GF-D8 (cell line): Measurements from ENCODE around the gene LYSMD4.

Experiments
- DNase-seq: peaks from one replicate; lab custom pipeline; 2025; lab: John Stamatoyannopoulos, UW

Gene LYSMD4

DNA sequence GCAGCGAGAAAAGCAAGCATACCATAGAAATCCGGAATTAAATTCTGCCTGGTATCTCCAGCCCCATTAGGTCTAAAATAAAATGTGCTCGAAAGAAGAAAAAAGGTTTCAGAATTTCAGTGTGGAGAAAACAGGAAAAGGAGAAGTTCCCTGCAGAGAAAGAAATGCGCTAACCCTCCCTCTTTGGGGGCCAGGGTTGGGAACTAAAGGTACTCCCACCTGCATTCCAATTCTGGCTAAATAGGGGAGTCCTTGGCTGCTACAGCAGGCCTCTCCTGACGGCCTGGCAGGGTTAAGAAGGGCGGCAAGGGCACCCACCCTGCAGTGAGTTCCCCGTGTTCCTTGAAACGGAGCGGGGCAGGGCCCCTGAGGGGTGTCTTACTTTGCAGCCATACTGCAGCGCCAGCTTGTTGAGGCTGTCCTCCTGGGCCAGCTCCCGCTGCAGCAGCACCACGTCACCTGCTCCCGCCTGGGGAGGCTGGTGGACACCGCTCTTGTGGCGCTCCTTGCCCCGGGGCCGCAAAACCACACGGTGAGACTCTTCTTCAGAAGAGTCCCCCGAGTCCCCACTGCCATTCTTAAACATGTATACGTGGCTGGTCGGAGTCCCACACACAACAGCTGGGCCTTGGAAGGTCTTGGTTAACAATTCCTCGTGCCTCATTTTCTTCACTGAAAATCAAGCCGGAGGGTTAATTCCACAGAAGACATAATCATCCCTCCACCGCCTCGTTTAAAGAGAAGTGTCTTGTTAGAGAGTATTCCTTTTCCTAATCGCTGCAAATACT, 1.7 kb downstream of the LYSMD4 start:
- no peak for DNase-seq

DNA sequence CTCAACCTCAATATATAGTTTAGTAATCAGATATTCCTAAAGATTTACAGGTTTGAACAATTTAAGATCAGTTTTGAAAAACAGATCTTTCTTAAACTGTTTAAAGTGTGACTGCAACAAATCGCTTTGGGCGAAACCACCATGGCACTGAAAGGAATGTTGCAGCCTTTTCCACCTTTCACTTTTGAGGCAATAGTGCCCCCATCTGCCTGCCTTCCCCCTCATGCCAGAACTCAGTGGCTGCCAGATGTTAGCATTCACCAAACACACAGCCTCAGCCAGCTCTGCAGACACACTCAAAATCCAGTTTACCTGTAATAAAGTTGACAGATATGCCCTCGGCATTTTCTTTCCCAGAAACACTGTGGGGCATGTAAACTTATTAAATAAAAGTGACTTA, 3.3 kb downstream of the LYSMD4 start:
- no peak for DNase-seq

DNA sequence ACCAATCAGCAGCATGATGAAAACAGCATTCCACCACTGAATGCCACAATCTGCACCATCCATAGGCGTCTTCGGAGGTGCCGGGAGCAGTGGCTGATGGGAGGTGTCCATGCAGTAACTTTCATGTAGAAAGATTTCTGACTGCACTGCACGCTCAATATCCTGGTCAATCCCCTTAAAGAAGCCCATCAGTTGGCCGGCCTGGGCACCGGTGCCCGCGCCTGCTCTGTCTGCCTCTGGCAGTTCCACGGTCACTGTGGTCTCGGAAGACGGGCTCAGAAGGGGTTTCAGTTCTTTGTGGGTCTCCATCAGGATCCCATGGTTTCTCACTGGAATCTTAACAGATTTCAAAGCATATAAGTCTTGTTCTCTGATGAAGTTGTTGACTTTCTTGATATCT, 3.9 kb downstream of the LYSMD4 start:
- no peak for DNase-seq

DNA sequence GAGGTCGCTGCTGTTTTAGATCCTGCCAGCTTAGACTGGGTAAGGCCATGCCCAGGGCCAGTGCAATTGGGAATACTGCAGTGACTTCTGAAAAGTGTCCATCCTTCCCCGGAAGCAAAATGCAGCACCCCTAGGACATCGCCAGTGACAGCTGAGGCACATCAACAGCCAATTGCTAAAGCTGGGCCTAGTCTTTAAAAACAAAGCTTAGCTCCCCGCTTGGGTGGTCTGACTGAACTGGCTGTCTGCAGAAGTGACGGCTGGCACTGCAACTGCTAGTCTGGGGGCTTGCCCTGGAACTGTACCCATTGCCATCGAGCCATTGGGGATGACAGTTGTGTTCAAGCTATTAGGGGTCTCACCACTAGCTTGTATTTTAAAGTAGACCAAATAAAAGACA, 4.3 kb downstream of the LYSMD4 start:
- no peak for DNase-seq

DNA sequence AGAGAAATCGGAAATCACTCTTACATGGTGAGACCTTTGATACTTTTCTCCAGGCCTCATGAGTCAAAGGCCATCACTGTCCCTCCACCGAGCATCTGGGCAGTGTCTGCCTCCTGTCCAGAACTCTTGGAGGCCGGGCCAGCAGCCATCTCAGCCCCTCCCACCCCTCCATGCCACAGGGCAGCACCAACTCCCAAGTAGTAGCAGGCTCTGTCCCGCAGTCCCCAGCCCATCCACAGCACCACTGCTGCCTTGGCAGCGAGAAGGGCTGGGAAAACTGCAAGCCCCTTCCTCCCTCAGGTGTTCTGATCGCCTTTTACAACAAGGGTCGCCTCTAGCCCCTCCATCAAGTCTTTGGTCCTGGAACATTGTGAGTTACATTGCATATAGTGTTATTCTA, 5.5 kb downstream of the LYSMD4 start:
- DNase-seq: no peak

DNA sequence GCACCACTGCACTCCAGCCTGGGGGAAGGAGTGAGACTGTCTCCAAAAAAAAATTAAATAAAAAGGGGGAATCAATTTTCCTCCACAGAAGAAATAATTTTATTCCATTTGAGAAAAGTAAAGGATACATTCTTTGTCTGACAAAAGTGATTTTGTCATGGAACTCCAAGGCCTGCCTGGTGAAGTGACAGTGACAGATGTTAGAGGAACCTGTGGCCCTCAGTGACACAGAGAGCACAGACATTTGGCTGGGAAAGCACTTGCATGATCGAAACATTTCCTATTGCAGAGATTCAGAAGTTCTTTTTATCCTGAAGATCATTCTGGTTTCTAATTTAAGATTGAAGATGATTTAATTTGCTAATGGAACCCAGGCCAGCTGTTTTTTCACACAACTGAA, 5.9 kb downstream of the LYSMD4 start:
- DNase-seq: no peak

DNA sequence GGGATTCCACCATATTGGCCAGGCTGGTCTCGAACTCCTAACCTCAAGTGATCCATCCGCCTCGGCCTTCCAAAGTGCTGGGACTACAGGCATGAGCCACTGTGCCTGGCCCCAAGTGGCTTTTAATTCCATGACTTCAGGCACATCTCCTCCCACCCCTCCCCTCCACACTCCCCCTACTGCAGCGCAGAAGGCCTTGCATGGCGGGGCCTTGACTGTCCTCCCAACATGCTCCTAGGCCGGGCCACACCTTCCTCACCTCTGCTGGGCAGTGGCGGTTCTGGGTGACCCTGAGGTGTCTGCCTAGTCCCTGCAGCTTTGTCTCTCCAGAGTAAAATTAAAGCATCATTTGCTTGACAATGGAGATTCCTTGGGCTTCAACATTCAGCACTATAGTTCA, 6.9 kb downstream of the LYSMD4 start:
- DNase-seq: no peak

DNA sequence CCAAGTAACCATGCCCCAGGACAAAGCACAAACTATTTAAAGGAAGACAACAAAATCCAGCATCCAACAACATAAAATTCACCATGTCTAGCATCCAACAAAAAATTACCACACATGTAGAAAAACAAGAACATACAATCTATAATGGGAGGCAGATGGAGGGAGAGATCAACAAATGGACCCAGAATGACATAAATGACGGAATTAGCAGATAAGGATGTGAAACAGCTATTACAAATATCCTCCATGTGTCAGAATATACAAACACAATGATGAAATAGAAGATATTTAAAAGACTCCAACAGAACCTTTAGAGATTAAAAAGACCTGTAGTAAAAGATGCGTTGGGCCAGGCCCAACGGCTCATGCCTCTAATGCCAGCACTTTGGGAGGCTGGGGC, 10.8 kb downstream of the LYSMD4 start:
- no peak for DNase-seq

DNA sequence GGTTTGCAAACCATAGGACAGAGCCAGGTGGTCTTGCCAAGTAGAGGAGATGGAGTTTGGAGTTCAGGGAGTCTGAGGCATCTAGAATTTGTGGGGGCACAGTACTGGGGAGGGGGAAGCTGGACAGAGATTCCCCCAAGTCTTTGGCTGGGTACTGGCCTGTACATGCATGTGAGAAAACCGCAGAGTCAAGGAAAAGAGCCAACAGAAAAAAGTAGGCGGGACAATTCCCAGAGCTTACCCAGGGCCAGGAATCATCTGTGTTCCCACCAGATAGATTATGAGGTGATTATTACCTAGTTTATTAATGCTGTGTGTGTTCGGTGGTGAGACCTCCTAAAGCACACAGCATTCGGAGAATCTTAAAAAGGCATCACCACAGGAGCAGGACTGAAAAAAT, 11.3 kb downstream of the LYSMD4 start:
- DNase-seq: no peak

DNA sequence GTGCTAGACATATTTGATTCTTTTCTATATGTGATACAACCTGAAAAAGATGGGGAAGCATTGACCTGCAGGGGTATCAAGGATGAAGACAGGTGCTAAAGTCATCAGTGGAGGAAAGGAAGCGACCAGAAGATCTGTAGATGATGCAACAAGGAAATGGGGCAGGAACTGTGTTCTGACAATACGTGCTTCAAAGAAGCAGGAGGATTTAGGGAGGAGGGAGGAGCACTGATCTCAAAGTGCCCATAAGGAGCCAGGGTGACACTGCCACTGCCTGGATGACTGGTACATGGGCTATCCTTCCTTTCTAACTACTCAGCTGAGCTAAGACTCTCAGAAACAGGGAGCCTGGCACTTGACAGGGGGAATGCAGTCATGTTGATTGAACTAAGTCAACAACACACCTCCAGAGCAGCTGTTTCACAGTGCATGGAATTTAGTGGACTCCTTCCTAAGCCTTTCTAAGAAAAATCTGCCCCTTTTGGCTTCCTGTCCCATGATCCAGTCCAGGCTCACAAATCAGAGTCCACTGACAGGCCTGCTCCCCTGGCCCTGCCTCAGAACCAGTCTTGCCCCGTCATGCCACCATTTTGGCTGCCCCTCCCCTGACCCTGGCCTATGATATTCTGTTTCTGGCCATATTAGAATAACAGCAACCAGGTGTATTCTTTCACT, 12.0 kb downstream of the LYSMD4 start:
- DNase-seq: no peak

DNA sequence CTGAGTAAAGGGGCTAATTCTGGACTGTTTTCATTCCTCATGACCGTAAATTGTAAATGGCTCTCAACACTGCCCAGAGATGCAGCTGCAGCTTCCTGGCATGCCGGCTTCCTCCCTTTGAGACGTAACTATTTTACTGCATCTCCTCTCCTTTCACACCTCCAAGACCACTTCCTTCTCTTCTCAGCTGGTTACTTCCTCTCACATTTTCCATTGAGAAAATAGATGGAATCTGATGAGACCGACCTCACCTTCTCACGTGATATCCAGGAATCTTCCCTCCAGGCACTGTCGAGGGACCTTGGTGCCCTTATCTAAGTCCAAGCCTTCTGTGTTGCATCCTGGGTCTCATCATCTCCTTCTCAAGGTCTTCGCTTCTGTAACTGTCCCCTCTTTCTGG, 12.7 kb downstream of the LYSMD4 start:
- no peak for DNase-seq

DNA sequence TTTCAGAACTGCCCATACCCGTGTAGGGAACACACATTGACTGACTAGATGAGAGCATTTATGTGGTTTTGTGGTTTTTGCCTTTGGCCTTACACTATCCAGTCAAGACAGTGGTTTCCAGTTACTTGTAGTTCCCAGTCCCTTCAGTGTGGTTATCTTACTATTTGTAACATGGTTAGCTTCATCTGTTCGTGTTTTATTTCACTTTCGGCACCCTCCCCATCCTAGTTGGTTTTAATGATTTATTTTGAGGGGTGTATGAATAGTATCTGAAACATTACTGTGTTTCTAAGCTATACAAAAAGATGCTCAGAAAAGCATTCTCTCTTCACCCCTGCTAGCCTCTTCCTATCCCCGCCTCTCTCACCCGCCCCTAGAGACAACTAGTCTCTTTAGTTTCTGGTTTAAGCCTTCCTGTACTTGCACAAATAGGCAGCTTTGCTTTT, 14.1 kb downstream of the LYSMD4 start:
- DNase-seq: no peak

DNA sequence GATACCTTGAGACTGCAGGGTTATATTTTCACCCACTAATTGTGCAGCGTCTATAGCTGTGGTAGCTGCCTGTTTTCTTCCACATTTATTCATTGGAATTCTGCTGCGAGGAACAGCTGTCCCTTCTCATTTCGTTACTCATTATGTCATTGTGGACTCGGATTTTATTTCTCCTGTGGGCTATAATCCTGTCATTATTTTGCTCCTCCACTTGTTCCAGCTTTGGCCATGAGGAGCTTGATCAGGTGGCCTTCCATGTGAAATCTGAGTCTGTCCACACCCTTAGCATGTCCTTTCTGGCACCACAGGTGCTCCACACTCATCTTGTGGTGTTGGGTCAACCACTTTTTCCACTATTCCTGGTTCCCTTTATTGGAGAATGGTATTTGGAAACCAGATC, 14.8 kb downstream of the LYSMD4 start:
- no peak for DNase-seq

DNA sequence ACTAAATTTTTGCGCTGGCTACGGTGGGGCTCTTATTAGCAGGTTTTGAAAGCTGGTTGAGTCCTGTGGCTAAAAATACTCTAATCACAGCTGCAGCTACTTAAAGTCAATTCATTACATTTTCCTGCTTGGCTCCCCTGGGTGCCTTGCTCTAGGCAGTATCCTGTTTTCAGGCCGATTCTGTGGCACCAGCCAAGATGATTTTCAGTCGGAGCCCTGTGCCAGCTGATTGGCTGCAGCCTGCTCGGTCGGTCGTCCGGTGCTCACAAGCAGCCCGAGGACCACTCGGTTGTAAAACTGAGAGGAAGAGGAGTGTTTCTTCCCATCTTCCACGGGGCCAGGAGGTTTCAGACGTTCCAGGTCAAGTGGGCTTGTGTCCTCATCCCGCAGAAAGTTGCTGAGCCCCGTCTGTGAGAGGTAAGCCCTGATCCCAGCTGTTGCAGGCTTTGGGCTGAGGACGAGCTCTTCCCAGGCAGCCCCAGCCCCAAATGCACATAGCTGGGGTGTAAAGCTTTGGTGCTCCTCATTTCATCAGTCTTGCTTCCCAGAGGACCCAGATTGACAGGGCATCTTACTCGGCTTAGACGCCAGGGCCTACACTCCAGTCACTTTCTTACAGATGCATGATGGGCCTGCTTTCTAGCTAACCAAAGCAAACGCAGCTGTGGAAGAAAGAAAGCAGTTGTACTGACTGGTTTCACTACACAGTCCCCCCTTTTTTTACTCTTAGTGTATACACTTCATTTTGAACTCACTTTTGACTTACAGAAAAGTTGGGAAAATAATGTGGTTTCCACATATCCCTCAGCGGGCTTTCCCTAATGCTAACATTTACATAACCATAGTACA, 15.9 kb downstream of the LYSMD4 start:
- no peak for DNase-seq

DNA sequence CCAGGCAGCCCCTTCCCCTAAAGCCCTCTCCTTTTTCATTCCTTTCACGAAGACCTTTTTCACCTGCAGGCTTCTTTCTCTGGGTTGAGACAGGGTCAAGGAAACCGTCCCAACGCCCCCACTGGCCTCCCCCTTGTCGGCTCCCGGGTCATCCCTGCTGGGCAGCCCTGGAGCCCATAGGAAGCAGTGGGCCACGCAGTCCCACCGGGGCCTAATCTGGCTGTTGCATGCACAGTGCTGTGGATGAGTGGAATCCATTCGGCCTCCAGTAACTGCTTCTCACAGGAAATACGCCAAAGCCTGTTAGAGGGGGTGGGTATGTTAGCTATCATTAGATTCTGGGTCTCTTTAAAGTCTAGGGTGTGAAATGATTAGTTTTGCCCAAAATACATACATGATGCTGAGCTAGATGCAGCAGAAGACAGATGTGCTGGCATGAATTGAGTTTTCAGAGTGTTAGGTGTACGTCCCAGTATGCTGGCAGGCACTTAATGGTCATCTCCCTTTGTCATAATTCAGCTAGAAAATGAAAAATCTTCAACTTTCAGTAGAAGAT, 16.6 kb downstream of the LYSMD4 start:
- DNase-seq: no peak

DNA sequence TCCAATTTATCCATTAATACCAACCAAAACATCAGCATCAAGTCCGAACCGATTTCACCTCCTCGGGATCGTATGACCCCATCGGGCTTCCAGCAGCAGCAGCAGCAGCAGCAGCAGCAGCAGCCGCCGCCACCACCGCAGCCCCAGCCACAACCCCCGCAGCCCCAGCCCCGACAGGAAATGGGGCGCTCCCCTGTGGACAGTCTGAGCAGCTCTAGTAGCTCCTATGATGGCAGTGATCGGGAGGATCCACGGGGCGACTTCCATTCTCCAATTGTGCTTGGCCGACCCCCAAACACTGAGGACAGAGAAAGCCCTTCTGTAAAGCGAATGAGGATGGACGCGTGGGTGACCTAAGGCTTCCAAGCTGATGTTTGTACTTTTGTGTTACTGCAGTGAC, 20.8 kb downstream of the LYSMD4 start:
- DNase-seq: no peak

DNA sequence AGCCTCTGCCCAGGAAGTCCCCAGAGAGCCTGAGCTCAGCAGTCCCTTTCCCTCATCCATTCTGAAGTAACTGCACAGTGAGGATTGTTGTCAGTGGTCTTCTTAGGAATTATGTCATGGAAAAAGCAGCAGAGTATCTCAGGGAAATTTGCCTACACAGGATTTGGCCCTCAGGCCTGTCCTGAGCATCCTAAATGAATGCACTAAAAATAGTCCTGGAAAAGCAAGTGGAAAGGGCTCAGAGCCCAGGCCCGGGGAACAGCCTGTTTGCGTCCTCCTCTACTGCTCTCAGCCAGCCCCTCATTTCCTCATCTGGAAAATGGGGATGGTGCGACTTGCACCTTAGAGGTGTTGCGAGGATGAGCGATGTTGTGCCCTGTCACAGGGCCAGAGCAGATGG, 21.6 kb downstream of the LYSMD4 start:
- DNase-seq: no peak

DNA sequence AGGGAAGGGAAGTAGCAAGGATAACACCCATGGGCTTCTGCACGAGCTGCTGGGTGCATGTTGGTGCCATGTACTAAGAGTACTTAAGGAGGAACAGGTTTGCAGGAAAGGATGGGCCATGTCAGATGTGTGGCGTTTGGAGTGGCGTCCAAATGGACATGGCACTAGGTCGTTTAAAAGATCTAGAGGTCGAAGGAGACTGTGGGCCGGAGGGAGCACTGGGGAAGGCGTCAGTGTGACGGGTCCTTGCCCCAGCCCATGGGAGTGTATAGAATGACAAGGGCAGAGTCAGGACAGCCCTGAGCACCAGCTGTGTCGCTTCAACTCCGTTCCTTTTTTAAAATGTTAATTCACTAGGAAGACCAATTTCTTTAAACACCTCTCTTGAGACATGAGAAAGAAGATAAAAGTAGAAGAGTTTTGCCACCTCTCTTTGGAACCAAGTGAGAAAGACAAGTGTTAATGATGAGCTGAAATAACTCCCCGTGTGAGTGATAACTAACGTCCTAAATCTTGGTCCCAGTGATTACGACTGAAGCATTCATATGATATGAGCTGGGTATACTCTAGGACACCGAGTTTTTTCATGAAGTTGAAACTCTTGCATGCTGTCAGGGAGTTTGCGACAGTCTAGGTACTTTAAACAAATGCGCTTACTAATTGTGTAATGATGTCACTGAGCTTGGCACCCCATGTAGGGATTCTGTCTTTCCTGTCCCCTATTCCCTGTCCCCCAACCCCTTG, 23.8 kb downstream of the LYSMD4 start:
- DNase-seq: no peak

DNA sequence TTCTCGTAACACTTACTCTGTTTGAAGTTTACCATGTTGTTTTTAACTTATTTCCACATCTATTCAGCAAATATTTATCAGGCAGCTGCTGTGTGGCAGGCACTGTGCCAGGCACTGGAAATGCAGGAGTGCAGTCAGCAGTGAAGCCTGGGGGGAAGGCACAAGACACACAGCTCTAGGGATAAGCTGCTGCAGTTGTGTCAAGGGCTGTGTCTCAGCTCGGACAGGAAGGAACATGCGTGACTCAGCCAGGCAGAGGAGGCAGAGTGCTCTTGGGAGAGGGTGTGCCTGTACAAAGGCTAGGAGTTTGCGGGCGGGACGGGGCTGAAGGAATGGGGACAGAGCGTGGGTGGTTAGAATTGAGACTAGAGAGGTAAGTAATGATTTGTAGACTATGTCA, 24.7 kb downstream of the LYSMD4 start:
- no peak for DNase-seq

DNA sequence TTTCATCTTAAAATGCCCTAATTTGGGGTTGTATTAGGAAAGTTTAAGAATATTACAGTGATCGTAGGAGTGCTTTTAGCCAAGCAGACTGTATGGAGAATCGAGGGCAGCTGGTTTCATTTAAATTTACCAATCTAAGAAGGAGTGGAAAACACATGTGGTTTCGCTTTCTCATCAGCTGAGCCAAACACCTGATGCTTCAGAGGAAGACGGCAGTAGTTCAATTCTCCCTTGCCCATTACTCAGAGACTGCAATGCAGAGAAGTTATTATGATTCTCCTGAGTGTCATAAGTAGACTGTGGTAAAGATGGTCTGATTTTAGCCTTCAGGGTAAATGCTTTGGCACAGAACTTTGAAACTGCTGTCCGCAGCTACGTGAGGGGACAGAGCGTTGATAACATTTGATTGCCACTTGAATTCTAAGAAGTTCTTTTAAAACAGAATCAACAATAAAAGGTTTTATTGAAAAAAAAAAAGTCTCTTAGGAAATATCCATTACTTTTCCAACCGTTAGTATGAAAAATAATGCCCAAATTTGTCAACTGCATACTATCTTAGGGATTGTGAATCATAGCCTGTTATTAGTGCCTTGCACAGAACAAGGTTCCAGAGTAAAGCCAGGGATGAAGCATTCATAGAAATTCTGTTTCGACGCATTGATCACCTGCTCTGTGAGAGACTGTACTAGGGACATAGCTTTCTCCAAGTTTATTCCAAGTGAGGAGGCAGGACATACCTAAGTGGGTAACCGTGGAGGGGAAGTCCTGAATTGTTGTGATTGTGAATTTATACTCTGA, 25.6 kb downstream of the LYSMD4 start:
- DNase-seq: no peak
